GM18507 (cell line): ENCODE results near the gene DPH1.

ENCODE experiments used
- DNase-seq: peaks from one replicate; pipeline ENCODE4 v3.0.0; 2011; ENCODE audit warnings: low read depth; ENCODE audit not compliant: insufficient read length; ENCODE audit errors: extremely low spot score
- FAIRE-seq: peaks from 2 replicates; lab custom pipeline; 2011; peaks lifted over from hg19 to GRCh38; lab: Jason Lieb, UNC

DPH1 gene

GRCh38 chr17:2092253-2092652, 62.3 kb downstream of the DPH1 start:
- DNase-seq (no peak), FAIRE-seq (no peak)

GRCh38 chr17:2093349-2093748, 63.4 kb downstream of the DPH1 start:
- FAIRE-seq (no peak), DNase-seq (no peak)
